Activated CD8-positive, alpha-beta T cell treated with anti-CD3 and anti-CD28 coated beads for 36 hours (primary cell): Measurements from ENCODE around the gene CACTIN. TPM values are rescaled to one million over a fixed set of nuclear protein-coding genes. Genes with fewer than 3 reads are reported as not detected.

ENCODE experiments used
- ATAC-seq: fragments of 200-7000 bp; cut with Tn5 transposase; one replicate; pipeline ENCODE4 v1.10.0; 2021; ENCODE audit warnings: mild to moderate bottlenecking, moderate library complexity
- CTCF ChIA-PET: fragments of 350-600 bp; sonication (Branson Sonifier 250); formaldehyde crosslinking; loops from one replicate; lab custom pipeline; 2021; ENCODE audit warnings: antibody characterized with exemption; lab: Charles Lee
- POLR2A ChIA-PET: fragments of 350-600 bp; sonication (Branson Sonifier 250); formaldehyde crosslinking; loops from one replicate; lab custom pipeline; 2021; ENCODE audit warnings: antibody characterized with exemption; lab: Charles Lee
- DNase-seq: peaks from one replicate; pipeline ENCODE4 v3.0.0-alpha.2; 2020
- H3K27ac Mint-ChIP-seq: one replicate; pipeline ENCODE4 v1.8.0; 2021; ENCODE audit warnings: mild to moderate bottlenecking, mixed read lengths
- H3K27me3 Mint-ChIP-seq: one replicate; pipeline ENCODE4 v1.8.0; 2021; ENCODE audit warnings: mixed read lengths
- H3K36me3 Mint-ChIP-seq: one replicate; pipeline ENCODE4 v1.8.0; 2021; ENCODE audit warnings: low read depth, mixed read lengths
- H3K4me1 Mint-ChIP-seq: one replicate; pipeline ENCODE4 v1.8.0; 2021; ENCODE audit warnings: low read depth, mixed read lengths
- H3K4me3 Mint-ChIP-seq: one replicate; pipeline ENCODE4 v1.8.0; 2021; ENCODE audit warnings: mild to moderate bottlenecking, moderate library complexity, mixed read lengths
- H3K9me3 Mint-ChIP-seq: one replicate; pipeline ENCODE4 v1.8.0; 2021; ENCODE audit warnings: mixed read lengths
- intact Hi-C: fragments of 100-400 bp; cut with micrococcal nuclease; formaldehyde crosslinking; loops from one replicate; pipeline ENCODE4 v1.10.0; 2022
- total RNA-seq, 2 experiments: library from RNA; stranded (reverse); gene quantifications; one replicate each; pipeline ENCODE4 v1.2.3, GENCODE V29; 2021
- TF ChIP-seq, protein P1 (sequence below): fragments of 200-600 bp; IDR thresholded peaks from one replicate; pipeline ENCODE4 v1.8.0; 2022; ENCODE audit warnings: antibody characterized with exemption, mild to moderate bottlenecking

The CACTIN gene
- total RNA-seq, 2 experiments from 2014 or later: 25.9 to 28.5 TPM

DNA sequence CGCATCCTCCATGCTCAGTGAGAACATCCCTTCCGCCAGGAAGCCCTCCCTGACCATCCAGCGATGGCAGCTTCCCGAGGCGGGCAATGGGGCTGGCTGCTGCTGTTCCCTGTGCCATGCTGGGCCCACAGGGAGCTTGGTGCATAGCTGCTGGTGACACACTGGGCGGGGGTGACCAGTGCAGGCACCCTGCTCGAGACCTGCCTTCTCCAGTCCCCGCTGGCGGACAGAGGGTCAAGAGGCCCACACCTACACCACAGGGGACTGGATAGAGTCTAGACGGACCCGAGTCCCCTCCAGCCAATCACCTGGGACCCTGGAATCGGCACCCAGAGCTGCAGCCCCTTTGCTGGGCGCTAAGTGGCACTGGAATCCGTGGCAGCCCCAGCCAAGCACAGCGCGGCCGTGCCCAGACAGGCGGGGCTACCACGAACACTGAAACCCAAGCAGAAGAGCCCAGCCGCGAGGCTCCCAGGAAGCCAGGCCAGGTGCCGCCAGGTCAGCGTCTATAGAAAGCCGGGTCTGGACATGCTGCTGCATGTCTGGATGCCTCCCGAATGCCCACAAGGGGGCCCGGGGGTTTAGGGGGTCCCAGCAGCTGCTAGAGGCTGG lies 11.0 kb downstream of the CACTIN start:
- no peak overlapping the region for H3K4me3 Mint-ChIP-seq
- no peaks in the 10 kb centered on the region for H3K9me3 Mint-ChIP-seq
- DNase-seq: no peak
- no peak overlapping the region for H3K27ac Mint-ChIP-seq
- TF ChIP-seq, protein P1, sequence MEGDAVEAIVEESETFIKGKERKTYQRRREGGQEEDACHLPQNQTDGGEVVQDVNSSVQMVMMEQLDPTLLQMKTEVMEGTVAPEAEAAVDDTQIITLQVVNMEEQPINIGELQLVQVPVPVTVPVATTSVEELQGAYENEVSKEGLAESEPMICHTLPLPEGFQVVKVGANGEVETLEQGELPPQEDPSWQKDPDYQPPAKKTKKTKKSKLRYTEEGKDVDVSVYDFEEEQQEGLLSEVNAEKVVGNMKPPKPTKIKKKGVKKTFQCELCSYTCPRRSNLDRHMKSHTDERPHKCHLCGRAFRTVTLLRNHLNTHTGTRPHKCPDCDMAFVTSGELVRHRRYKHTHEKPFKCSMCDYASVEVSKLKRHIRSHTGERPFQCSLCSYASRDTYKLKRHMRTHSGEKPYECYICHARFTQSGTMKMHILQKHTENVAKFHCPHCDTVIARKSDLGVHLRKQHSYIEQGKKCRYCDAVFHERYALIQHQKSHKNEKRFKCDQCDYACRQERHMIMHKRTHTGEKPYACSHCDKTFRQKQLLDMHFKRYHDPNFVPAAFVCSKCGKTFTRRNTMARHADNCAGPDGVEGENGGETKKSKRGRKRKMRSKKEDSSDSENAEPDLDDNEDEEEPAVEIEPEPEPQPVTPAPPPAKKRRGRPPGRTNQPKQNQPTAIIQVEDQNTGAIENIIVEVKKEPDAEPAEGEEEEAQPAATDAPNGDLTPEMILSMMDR: no peak
- POLR2A ChIA-PET: no interaction called here
- peaks cover 9% of the 10 kb centered on the region for H3K4me1 Mint-ChIP-seq
- ATAC-seq: no peak
- CTCF ChIA-PET: interaction anchor here (4.1 kb wide), 1 partner anchor 31 kb away, joined by 16 read pairs; the partner anchor contains the start of gene GIPC3
- intact Hi-C loops: no loop called here
- H3K36me3 Mint-ChIP-seq: peaks cover 6% of the 10 kb centered on the region
- H3K27me3 Mint-ChIP-seq: no peaks in the 10 kb centered on the region

DNA sequence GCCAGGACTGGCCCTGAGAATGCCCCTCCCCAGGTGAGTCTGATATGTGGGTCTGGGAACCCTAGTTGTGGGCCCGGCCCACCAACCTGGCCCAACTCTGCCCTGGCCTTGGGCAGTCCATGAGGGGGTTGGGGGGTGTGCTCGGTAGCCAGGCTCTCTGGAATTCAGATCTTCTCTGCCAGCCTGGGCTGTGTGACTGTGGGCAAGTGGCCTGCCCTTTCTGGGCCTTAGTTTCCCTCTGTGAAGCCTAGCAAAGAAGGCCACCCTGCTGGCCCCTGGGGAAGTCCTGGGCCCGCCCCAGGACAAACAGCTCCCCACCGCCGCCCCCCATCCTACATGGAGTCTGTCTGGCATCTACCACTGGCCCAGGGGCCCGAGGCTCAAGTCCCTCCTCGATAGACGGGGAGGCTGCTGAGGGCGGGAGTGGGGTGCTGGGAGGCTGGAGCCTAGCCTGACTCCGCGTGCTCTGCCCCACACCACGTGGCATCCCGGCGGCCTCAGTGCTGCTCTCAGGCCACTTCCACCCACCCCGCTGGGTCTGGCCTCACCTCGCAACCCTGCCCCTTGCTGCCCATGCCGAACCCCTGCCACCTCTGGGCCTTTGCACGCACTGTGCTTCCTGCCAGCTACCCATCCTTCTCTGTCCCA lies 11.6 kb downstream of the CACTIN start:
- Mint-ChIP-seq H3K36me3 (peaks cover 9% of the 10 kb centered on the region), H3K27me3 (no peaks in the 10 kb centered on the region), H3K4me1 (peaks cover 9% of the 10 kb centered on the region), H3K4me3 (no peak overlapping the region), H3K27ac (no peak overlapping the region), H3K9me3 (no peaks in the 10 kb centered on the region)
- intact Hi-C loops: no loop called here
- POLR2A ChIA-PET: no interaction called here
- DNase-seq: no peak
- TF ChIP-seq, protein P1: no peak
- CTCF ChIA-PET: no interaction called here
- ATAC-seq: no peak

DNA sequence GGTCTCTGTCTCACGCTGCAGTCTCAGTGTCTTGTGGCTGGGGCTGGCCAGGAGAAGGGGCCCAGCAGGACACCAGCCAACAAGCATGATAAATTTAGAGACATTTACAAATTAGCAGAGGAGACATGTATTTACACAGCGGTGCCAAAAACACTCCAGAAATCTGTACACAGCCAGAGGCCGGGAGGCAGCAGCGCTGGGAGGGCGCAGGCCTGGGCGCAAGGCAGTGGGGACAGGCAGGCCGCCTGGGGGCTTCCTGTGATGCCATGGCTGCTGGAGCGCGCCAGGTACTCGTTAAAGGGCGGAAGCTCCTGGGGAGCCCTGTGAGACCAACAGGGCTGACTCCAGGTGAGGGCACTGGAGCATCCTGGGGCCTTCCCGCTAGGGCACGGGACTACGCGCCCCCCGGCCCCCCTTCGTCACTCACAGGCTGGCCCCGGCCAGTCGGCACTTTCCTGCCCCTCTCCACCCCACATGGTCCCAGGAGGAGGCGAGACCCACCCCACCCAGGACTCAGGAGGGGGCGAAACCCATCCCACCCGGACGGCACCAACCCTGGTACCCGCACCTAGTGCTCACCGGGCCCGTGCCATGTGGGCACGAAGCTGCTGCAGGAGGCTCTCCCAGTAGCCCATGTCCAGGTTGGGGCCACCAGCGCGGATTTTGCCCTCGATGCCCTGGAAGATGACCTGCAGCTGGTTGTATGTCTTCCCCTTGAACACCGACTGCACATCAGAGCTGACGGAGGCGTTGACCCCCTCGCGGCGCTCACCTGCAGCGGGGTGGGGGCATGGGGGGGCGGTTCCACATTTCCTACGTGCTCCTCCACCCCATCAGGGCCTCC lies 12.6 kb downstream of the CACTIN start:
- POLR2A ChIA-PET: no interaction called here
- CTCF ChIA-PET: no interaction called here

DNA sequence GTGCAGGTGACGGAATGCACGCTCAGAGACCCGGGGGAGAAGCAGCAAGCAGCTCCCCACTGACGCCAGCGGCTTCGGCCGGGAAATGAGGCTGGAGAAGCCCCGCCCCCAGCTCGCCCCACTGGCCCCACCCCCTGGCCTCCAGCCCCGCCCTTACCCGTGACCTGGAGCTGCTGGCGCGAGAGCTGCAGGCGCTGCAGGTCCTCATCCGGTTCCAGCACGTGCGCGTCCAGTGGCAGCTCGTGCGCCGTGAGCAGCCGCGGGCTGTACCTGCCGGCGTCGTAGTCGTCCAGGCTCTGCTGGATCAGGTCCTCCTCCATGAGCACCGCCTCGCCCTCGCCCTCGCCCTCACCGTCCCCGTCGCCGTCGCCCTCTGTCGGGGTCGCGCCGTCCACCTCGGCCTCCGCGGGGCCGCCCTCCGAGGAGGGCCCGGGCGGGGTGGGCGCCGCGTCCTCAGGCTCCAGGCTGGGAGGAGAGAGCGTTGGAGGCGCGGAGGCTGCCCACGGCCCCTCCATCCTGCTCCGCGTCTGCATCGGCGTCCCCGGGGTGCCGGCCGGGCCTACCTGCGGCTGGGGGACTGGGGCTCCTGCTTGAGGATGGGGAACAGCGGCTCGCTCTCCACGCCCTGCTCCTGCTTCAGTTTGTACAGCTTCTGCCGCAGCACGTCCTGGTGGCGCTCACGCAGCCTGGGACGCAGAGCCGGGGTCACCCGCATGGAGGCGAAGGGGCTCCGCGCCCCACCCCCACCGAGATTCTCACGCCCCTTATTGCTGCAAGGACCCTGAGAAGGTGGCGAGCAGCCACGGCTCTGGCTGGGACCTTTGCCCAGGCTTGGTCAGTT lies 13.5 kb downstream of the CACTIN start:
- POLR2A ChIA-PET: no interaction called here

More for the DNA sequence above, 12.6 kb downstream of the CACTIN start:
- TF ChIP-seq, protein P1: no peak
- Mint-ChIP-seq H3K4me1 (peaks cover 9% of the 10 kb centered on the region), H3K9me3 (no peaks in the 10 kb centered on the region), H3K27ac (no peak overlapping the region), H3K36me3 (peaks cover 9% of the 10 kb centered on the region), H3K4me3 (no peak overlapping the region), H3K27me3 (no peaks in the 10 kb centered on the region)
- ATAC-seq (no peak), DNase-seq (no peak)
- intact Hi-C loops: no loop called here

More for the DNA sequence above, 13.5 kb downstream of the CACTIN start:
- intact Hi-C loops: no loop called here
- Mint-ChIP-seq H3K27ac (no peak overlapping the region), H3K36me3 (peaks cover 9% of the 10 kb centered on the region), H3K9me3 (no peaks in the 10 kb centered on the region), H3K4me3 (no peak overlapping the region), H3K27me3 (no peaks in the 10 kb centered on the region), H3K4me1 (peaks cover 11% of the 10 kb centered on the region)
- TF ChIP-seq, protein P1: no peak
- no peak for DNase-seq
- no peak for ATAC-seq
- CTCF ChIA-PET: no interaction called here
